HepG2 (cell line): ENCODE measurements around the gene PHIP. TPM values are rescaled to one million over a fixed set of nuclear protein-coding genes. Genes with fewer than 3 reads are reported as not detected.
A peak's percentile ranks its signal among the peaks of the same experiment; 100 is the strongest.

Source experiments
- AGO1 ChIP-seq: fragments of 200-400 bp; formaldehyde crosslinking; IDR thresholded peaks from 2 replicates; pipeline ENCODE4 v1.6.1; 2017; ENCODE audit warnings: mild to moderate bottlenecking, low read depth, low read length, moderate library complexity; ENCODE audit not compliant: poor library complexity, severe bottlenecking
- BHLHE40 ChIP-seq: IDR thresholded peaks from 2 replicates; pipeline ENCODE4 v1.6.1; 2011; ENCODE audit warnings: low read length, improper control_type of control experiment
- DR1 ChIP-seq: sonication (generic); formaldehyde crosslinking; IDR thresholded peaks from 2 replicates; pipeline ENCODE4 v1.8.0; 2021; ENCODE audit warnings: mild to moderate bottlenecking, missing genetic modification reagents, inconsistent platforms
- ETV6 ChIP-seq: sonication (generic); formaldehyde crosslinking; conservative IDR thresholded peaks from 2 replicates; pipeline ENCODE4 v1.4.0; 2020; ENCODE audit warnings: missing genetic modification reagents
- HNF4A ChIP-seq: sonication (generic); formaldehyde crosslinking; IDR thresholded peaks from 2 replicates; pipeline ENCODE4 v1.4.0; 2020; ENCODE audit warnings: missing genetic modification reagents
- MED1 ChIP-seq: sonication (generic); formaldehyde crosslinking; IDR thresholded peaks from 2 replicates; pipeline ENCODE4 v1.4.0; 2020; ENCODE audit warnings: missing genetic modification reagents
- MIER2 ChIP-seq: IDR thresholded peaks from 2 replicates; pipeline ENCODE4 v1.6.1; 2016; ENCODE audit warnings: missing biosample characterization, missing genetic modification reagents
- NFE2L2 ChIP-seq: fragments of 150-350 bp; IDR thresholded peaks from 2 replicates; pipeline ENCODE4 v1.6.1; 2014; ENCODE audit warnings: low read length
- RBM39 ChIP-seq: fragments of 200-400 bp; formaldehyde crosslinking; IDR thresholded peaks from one replicate; pipeline ENCODE4 v1.6.1; 2018; ENCODE audit warnings: antibody characterized with exemption, mild to moderate bottlenecking, low read depth, low read length; ENCODE audit not compliant: poor library complexity, severe bottlenecking
- SRF ChIP-seq: IDR thresholded peaks from 2 replicates; pipeline ENCODE4 v1.6.1; 2011; ENCODE audit warnings: mild to moderate bottlenecking, low read depth, low read length, moderate library complexity
- STAT5B ChIP-seq: sonication (generic); formaldehyde crosslinking; IDR thresholded peaks from 2 replicates; pipeline ENCODE4 v1.4.0; 2020; ENCODE audit warnings: missing genetic modification reagents
- ZFY ChIP-seq: sonication (generic); formaldehyde crosslinking; IDR thresholded peaks from 2 replicates; pipeline ENCODE4 v1.4.0; 2020; ENCODE audit warnings: missing genetic modification reagents
- ZGPAT ChIP-seq: IDR thresholded peaks from 2 replicates; pipeline ENCODE4 v1.6.1; 2016; ENCODE audit warnings: mild to moderate bottlenecking
- ZNF407 ChIP-seq: sonication (generic); formaldehyde crosslinking; IDR thresholded peaks from one replicate; pipeline ENCODE4 v1.5.1; 2020; ENCODE audit warnings: mild to moderate bottlenecking, missing genetic modification reagents; ENCODE audit errors: not compliant biosample characterization
- ZNF747 ChIP-seq: sonication (generic); formaldehyde crosslinking; IDR thresholded peaks from 2 replicates; pipeline ENCODE4 v1.8.1; 2023; ENCODE audit warnings: missing genetic modification reagents, mild to moderate bottlenecking, borderline replicate concordance
- polyA plus RNA-seq, 8 experiments: library from polyadenylated mRNA; depleted of rRNA in 3 of 8; stranded (reverse) in 7 of 8; unstranded in 1 of 8; fragments of >200 nt; fragmentation: Illumina TruSeq in 4 of 8; extraction: Trizol in 4 of 8; gene quantifications; 2 replicates each; pipeline versions ENCODE4 v1.2.1 to v1.2.3, GENCODE V29; 2011 to 2016; ENCODE audit warnings: low read depth in 4 of 8, missing spikeins in 1 of 8, mixed read lengths in 1 of 8; ENCODE audit not compliant: insufficient read depth in 1 of 8
- total RNA-seq, 5 experiments: library from RNA; depleted of rRNA; stranded (reverse); fragments of >200 nt; fragmentation: Illumina TruSeq; extraction: Trizol; gene quantifications; 2 replicates each; pipeline ENCODE4 v1.2.3, GENCODE V29; 2016; ENCODE audit warnings: low read depth in 1 of 5

The PHIP gene
- total and polyA plus RNA-seq, 2 of the 13 experiments (the other 11 are each of a cell fraction or from before 2014, with no cell fraction given): 6.5 to 23.5 TPM

GRCh38 chr6:79078075-79078969 lies at the start of gene PHIP (continued):
- TF ChIP-seq ZGPAT (CRISPR knock-in tag) (peak; percentile 96), MED1 (CRISPR knock-in tag) (0 out of 2 replicates have a peak, but pooled peaks have one; percentile 7), DR1 (CRISPR knock-in tag) (peak; percentile 9; the same call in 1 of the 2 replicates), BHLHE40 (peak; percentile 35; the same call in 1 of the 2 replicates), ZFY (CRISPR knock-in tag) (peak; percentile 84), ZNF407 (CRISPR knock-in tag) (peak; percentile 90), AGO1 (peak; percentile 76), SRF (0 out of 2 replicates have a peak, but pooled peaks have one; percentile 12), ZNF747 (no peak), HNF4A (CRISPR knock-in tag) (no peak), STAT5B (peak; percentile 77; the same call in 1 of the 2 replicates), RBM39 (peak; percentile 80), NFE2L2 (no peak), MIER2 (CRISPR knock-in tag) (no peak), ETV6 (CRISPR knock-in tag) (0 out of 2 replicates have a peak, but pooled peaks have one; percentile 35)
